GM12892 (cell line): ENCODE results near the gene UBAP2.

Source experiments
- DNase-seq: peaks from one replicate; pipeline ENCODE4 v3.0.0; 2011; ENCODE audit not compliant: insufficient read length
- FAIRE-seq: peaks from 2 replicates; lab custom pipeline; 2011; peaks lifted over from hg19 to GRCh38; lab: Jason Lieb, UNC
- POLR2A ChIP-seq: IDR thresholded peaks from 2 replicates; pipeline ENCODE4 v1.6.1; 2011; ENCODE audit warnings: low read depth, low read length, control low read depth
- POLR2AphosphoS5 ChIP-seq: IDR thresholded peaks from 2 replicates; pipeline ENCODE4 v1.6.1; 2011; ENCODE audit warnings: low read depth, low read length, control low read depth
- TAF1 ChIP-seq: IDR thresholded peaks from 2 replicates; pipeline ENCODE4 v1.6.1; 2011; ENCODE audit warnings: low read depth, mild to moderate bottlenecking, control low read depth, low read length, borderline replicate concordance

UBAP2 gene

DNA sequence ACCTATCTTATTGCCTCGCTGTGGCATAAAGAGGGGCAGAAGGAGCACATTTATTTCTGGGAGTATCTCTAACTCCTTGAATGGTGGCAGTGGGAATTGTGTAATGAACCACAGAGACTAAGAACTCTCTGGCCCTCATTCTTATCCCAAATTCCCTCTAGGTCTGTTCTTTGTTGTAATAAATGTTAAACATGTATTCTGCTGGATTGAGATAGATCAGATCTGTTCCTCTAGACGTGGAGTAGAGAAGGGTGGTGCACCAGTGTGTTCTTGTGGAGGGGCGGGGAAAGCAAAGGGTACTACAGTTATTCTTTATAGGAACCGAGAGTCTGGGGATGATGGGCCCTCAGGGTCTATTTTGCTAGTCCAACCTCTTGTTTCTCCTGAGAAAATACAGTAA lies 141.3 kb downstream of the UBAP2 start:
- TF ChIP-seq TAF1 (no peak), POLR2A (no peak), POLR2AphosphoS5 (no peak)
- FAIRE-seq, result no peak
- no peak for DNase-seq

DNA sequence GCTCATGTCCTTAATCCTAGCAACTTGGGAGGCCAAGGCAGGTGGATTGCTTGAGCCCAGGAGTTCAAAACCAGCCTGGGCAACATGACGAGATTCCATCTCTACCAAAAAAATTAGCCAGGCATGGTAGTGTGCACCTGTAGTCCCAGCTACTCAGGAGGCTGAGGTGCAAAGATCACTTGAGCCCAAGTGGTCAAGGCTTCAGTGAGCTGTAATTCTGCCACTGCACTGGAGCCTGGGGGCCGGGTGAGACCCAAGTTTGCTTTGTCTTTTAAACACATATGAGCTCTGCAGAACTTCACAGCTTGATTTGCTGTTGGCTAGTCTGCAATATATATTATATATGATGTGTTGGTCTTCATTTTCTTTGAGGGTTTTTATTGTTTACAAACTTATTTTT lies 141.9 kb downstream of the UBAP2 start:
- TF ChIP-seq POLR2AphosphoS5 (no peak), POLR2A (no peak), TAF1 (no peak)
- no peak for DNase-seq
- FAIRE-seq, result no peak

DNA sequence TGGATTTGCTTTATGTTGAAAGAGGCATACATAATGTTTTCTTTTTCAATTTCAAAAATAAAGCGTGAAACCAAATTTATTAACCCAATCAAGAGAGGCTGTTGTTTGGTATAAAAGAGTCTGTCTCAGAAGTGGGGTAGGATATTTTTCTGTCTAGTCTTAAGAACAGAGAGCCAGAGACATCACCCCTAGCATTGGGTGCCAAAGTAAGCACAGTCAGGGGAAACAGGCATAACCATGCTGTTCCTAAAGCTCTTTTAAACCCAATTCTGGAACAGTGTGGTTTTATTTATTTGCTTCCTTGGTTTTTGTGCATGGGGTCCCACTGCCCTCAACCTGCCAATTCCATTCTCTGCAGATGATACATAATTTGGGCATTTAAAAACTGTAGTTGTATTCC lies 143.6 kb downstream of the UBAP2 start:
- TF ChIP-seq TAF1, result no peak
- TF ChIP-seq POLR2AphosphoS5, result no peak
- TF ChIP-seq POLR2A, result no peak
- no peak for FAIRE-seq
- DNase-seq, result no peak

DNA sequence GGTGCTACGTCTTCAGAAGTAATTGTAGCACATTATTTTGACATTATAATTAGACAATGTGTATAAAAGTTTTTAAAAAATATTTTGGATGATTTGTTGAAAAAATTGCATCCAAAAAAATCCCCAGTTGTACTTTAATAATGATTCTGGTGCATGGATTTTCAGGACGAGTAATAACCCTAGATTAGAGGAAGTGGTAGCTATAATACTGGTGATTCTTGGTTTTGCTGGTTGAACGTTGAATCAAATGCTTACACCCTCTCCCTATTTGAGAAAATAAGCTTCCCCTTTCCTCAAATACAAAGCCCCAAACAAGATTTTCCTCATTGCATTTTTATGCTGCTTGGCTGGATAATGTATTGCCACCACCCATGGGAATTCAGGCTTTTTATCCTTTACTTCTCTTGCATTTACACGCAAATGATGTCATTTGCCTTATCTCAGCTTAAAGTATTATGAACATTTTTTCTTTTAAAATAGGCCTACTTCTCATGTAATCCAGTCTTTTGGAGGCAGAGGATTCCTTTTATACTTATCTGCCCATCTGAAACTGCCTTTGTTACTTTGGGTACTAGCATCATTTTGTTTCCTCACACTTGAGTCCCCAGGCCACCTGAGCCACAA lies 145.4 kb downstream of the UBAP2 start:
- FAIRE-seq, result no peak
- DNase-seq, result no peak
- TF ChIP-seq TAF1 (no peak), POLR2AphosphoS5 (no peak), POLR2A (no peak)

DNA sequence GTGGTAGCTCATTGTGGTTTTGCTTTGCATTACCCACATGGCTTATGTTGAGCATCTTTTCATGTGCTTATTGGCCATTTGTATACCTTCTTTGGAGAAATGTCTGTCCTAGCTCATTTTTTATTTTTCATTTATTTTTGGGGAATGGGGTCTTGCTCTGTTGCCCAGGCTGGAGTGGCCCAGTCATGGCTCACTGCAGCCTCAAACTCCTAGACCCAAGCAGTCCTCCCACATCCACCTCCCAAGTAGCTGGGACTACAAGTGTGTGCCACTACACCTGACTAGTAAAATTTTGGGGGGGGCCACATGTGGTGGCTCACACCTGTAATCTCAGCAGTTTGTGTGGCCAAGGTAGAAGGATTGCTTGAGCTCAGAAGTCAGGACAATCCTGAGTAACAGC lies 154.4 kb downstream of the UBAP2 start:
- TF ChIP-seq TAF1 (no peak), POLR2A (no peak), POLR2AphosphoS5 (no peak)
- FAIRE-seq (no peak), DNase-seq (no peak)

DNA sequence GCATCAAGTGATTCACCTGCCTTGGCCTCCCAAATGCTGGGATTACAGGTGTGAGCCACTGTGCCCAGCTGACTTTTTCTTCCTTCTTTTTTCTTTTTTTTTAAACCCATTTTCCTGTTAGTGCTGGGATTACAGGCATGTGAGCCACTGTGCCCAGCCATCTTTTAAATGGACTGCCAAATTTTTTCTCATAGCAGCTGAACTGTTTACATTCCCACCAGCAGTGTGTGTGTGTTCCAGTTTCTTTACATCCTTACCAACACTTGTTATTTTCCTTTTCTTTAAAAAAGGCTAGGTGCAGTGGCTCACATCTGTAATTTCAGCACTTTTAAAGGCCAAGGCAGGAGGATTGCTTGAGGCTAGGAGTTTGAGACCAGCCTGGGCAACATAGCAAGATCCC lies 154.8 kb downstream of the UBAP2 start:
- no peak for DNase-seq
- TF ChIP-seq POLR2AphosphoS5, result no peak
- no peak for TF ChIP-seq POLR2A
- no peak for TF ChIP-seq TAF1
- FAIRE-seq, result no peak

DNA sequence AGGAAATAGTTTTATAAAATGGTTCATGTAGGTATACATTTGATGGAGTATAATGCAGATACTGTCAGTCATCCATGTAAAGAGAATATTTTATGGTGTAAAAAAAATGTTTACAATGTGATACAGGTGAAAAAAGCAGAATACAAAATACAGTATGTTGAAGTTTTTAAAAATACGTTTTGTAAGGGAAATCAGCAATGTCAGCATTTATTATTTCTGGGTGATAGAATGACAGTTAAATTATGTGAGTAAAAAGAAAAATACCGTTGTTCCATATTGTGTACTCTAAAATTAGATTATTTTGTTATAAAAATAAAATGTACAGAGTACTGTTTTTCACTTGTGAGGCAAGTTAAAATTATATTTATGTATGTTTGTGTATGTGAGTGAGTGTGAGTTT lies 162.7 kb downstream of the UBAP2 start:
- TF ChIP-seq POLR2AphosphoS5, result no peak
- no peak for TF ChIP-seq POLR2A
- TF ChIP-seq TAF1, result no peak
- FAIRE-seq, result no peak

DNA sequence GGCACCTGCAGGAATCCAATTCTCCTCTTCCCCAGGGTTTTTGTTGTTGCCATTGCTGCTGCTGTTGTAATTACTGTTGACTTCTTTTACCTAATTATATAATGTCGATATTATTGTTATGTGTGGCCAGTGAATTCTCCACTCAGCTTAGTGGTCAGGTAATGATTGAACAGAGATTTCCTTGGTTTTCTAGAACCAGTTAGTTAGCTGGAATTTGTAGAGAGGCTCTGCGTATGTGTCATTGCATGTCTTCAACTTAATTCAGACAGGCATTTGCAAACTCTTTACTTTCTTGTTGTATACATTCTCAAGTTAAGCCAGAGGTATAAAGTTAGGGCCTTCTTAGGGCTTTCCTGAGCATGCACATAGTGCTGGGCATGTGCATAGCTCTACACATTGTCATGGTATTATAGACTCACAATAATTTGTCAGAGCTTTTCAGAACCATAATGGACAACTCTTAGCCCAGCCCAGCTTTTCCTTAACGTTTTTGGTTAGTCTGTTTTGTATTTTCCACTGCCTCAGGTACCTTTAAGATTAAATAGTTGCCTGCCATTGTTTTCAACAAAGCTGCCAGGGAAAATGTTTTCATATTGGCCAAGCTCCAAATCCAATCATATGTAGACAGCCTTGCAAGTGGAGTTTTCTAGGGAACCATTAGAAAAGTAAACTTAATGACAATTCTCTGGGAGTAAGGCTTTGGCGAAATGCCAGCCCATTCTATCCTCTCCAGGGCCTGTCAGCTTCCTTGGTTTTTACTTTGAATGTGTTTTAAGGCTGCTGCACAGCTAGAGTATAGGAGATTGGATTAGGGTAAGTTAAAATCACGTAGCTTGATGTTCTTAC lies 163.6 kb downstream of the UBAP2 start:
- no peak for TF ChIP-seq POLR2AphosphoS5
- no peak for TF ChIP-seq TAF1
- no peak for TF ChIP-seq POLR2A
- FAIRE-seq, result no peak
- DNase-seq, result no peak

More for the DNA sequence above, 162.7 kb downstream of the UBAP2 start:
- DNase-seq, result no peak

DNA sequence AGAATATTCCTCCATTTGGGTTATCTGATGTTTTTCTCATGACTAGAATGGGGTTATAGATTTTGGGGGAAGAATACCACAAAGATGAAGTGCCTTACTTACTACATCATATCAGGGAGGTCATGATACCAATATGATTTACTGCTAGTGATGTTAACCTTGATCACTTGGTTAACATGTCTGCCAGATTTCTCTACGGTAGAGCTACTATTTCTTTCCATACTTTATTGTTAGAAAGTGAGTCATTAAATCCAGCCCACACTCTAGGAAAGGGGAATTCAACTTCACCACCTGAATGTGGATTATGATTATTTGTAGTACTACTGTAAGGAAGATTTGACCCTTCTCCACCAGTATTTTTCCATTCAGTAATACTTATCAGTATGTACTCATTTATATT lies 167.1 kb downstream of the UBAP2 start:
- DNase-seq (no peak), FAIRE-seq (no peak)
- TF ChIP-seq POLR2AphosphoS5, result no peak
- no peak for TF ChIP-seq POLR2A
- TF ChIP-seq TAF1, result no peak

DNA sequence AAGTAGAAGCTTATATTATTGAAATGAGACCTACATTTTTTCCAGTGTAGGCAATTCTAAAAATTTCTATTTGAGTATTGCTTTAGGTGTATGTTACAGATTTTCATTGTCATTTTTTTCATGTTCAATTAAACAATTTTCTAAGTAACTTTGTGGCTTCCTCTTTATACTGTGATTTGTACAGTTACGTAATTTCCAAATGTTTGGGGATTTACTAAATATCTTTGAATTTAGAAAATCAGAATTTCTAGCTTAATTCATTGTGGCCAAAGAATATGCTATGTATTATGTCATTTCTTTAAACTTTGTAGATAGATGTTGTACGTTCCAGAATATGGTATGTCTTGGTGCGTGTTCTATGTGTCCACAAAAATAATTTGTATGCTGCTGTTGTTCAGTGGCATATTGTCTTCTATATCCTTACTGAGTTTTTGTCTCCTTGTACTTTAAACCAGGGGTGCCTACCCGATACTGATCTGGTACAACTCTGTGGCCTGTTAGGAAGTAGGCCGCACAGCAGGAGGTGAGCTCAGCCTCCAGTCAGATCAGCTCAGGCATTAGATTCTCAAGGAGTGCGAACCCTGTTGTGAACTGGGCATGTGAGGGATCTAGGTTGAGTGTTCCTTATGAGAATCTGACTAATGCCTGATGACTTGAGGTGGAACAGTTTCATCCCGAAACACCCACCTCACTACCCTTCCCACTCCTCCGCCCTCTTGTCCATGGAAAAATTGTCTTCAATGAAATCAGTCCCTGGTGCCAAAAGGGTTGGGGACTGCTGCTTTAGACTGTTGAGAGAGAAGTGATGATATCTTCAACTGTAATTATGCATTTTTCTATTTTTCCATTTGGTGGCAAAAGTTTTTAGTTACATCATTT lies 168.2 kb downstream of the UBAP2 start:
- FAIRE-seq, result peak; percentile 44
- TF ChIP-seq POLR2AphosphoS5 (no peak), POLR2A (no peak), TAF1 (no peak)
- no peak for DNase-seq
